ENCODE data around the gene ARHGAP44.

DNA sequence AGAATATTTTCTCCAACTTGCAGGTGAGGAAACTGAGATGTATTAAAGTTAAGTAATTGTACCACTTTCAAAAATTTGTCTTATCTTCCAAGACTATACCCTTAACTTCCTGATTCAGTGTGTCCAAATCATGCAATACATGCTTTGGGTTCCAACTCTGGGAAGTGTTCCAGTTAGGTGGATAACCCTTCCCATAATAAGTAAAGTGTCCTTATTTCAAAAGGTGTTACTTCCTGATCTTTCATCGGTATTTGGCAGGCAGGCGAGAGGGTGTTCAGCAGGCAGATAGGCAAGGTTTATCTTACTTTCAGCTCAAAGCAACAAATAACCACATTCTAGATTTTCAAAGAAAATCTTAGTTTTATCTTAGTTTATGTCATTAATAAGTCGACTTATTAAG lies 46.3 kb upstream of the ARHGAP44 start:
- TF ChIP-seq, protein P1, sequence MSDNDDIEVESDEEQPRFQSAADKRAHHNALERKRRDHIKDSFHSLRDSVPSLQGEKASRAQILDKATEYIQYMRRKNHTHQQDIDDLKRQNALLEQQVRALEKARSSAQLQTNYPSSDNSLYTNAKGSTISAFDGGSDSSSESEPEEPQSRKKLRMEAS (IDR thresholded peaks at IDR 0.05; ENCODE audit: insufficient read depth, insufficient read length) = no peak
- TF ChIP-seq, protein P2, sequence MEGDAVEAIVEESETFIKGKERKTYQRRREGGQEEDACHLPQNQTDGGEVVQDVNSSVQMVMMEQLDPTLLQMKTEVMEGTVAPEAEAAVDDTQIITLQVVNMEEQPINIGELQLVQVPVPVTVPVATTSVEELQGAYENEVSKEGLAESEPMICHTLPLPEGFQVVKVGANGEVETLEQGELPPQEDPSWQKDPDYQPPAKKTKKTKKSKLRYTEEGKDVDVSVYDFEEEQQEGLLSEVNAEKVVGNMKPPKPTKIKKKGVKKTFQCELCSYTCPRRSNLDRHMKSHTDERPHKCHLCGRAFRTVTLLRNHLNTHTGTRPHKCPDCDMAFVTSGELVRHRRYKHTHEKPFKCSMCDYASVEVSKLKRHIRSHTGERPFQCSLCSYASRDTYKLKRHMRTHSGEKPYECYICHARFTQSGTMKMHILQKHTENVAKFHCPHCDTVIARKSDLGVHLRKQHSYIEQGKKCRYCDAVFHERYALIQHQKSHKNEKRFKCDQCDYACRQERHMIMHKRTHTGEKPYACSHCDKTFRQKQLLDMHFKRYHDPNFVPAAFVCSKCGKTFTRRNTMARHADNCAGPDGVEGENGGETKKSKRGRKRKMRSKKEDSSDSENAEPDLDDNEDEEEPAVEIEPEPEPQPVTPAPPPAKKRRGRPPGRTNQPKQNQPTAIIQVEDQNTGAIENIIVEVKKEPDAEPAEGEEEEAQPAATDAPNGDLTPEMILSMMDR (IDR thresholded peaks at IDR 0.05; ENCODE audit: extremely low read depth in 1 of 2, insufficient read depth in 1 of 2, low read depth in 1 of 2, low read length in 2 of 2) = no peak
- TF ChIP-seq POLR2A (IDR thresholded peaks at IDR 0.05; ENCODE audit: low read depth, low read length) (no peak), EZH2 (IDR thresholded peaks at IDR 0.05; ENCODE audit: borderline replicate concordance, low read depth, low read length, severe bottlenecking) (no peak), POLR2AphosphoS5 (IDR thresholded peaks at IDR 0.05; ENCODE audit: insufficient read depth, low read depth, low read length) (no peak), JUN (IDR thresholded peaks at IDR 0.05; ENCODE audit: borderline replicate concordance, insufficient read depth, insufficient read length, low read depth) (no peak)

Measured in endothelial cell of umbilical vein (primary cell).